Stomach (tissue), 4 donors: ENCODE results near the gene CNTN1.

Source experiments
- EP300 ChIP-seq: sonication (generic); formaldehyde crosslinking; IDR thresholded peaks from one replicate; pipeline ENCODE4 v1.6.1; 2017; ENCODE audit warnings: antibody characterized with exemption
- POLR2A ChIP-seq, 4 donors: fragments of 450-650 bp; IDR thresholded peaks; one replicate each; pipeline ENCODE4 v1.6.1; 2016; ENCODE audit warnings: antibody characterized with exemption in 4 of 4, control low read depth in 2 of 4, mild to moderate bottlenecking in 1 of 4, moderate library complexity in 1 of 4
- POLR2AphosphoS5 ChIP-seq, 3 donors: sonication (generic); formaldehyde crosslinking; IDR thresholded peaks; one replicate each; pipeline ENCODE4 v1.6.1; 2016; ENCODE audit warnings: antibody characterized with exemption in 3 of 3
- TF ChIP-seq, protein P1 (sequence below), 7 experiments: fragments of 450-650 bp in 4 of 7; fragments of 200-600 bp in 3 of 7; sonication (generic) in 3 of 7; IDR thresholded peaks; one replicate each; pipeline ENCODE4 v1.5.1; 2016 to 2019; ENCODE audit warnings: antibody characterized with exemption in 7 of 7, control low read depth in 2 of 7, mild to moderate bottlenecking in 1 of 7

DNA sequence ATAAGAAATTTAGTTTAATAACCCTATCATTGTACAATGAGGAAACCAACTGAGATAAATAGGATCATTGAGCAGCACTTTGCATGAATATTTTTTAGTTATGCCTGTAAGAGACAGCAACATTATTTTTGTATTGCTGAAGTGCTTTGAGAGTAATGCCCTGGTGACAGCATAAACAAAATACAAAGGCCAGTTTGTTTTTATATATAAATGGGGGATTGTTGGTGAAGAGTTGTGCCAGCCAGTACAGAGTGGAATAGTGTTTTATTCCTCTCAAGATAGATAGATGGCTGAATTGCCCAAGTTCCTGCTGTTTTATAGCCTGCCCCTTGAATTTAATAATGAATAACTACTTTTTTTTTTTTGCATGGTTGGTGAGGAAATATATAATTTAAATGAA lies 101.8 kb downstream of the CNTN1 start:
- TF ChIP-seq EP300 (no peak), POLR2AphosphoS5 (IDR thresholded peaks at IDR 0.05) (no peak), POLR2A (IDR thresholded peaks at IDR 0.05) (no peak)
- TF ChIP-seq, protein P1, sequence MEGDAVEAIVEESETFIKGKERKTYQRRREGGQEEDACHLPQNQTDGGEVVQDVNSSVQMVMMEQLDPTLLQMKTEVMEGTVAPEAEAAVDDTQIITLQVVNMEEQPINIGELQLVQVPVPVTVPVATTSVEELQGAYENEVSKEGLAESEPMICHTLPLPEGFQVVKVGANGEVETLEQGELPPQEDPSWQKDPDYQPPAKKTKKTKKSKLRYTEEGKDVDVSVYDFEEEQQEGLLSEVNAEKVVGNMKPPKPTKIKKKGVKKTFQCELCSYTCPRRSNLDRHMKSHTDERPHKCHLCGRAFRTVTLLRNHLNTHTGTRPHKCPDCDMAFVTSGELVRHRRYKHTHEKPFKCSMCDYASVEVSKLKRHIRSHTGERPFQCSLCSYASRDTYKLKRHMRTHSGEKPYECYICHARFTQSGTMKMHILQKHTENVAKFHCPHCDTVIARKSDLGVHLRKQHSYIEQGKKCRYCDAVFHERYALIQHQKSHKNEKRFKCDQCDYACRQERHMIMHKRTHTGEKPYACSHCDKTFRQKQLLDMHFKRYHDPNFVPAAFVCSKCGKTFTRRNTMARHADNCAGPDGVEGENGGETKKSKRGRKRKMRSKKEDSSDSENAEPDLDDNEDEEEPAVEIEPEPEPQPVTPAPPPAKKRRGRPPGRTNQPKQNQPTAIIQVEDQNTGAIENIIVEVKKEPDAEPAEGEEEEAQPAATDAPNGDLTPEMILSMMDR (IDR thresholded peaks at IDR 0.05), result no peak
